BE2C (cell line): Measurements from ENCODE around the gene HYAL2.

Source experiments
- DNase-seq: peaks from one replicate; pipeline ENCODE4 v3.0.0-alpha.2; 2020
- H3K27me3 ChIP-seq: fragments of 250-450 bp; sonication (Bioruptor Pico); 2 replicates; pipeline ENCODE4 v1.5.1; 2020; ENCODE audit warnings: mild to moderate bottlenecking
- H3K36me3 ChIP-seq: fragments of 250-450 bp; sonication (Bioruptor Pico); 2 replicates; pipeline ENCODE4 v1.5.1; 2020; ENCODE audit warnings: mild to moderate bottlenecking
- H3K4me1 ChIP-seq: fragments of 250-450 bp; sonication (Bioruptor Pico); 2 replicates; pipeline ENCODE4 v1.5.1; 2020
- H3K4me3 ChIP-seq: 2 replicates; pipeline ENCODE4 v1.5.1; 2011; ENCODE audit warnings: low read depth, low read length
- H3K9me3 ChIP-seq: fragments of 250-450 bp; sonication (Bioruptor Pico); 2 replicates; pipeline ENCODE4 v1.5.1; 2020
- TF ChIP-seq, protein P1 (sequence below): IDR thresholded peaks from 2 replicates; pipeline ENCODE4 v1.5.1; 2012; ENCODE audit warnings: mild to moderate bottlenecking, low read depth, low read length

The HYAL2 gene

DNA sequence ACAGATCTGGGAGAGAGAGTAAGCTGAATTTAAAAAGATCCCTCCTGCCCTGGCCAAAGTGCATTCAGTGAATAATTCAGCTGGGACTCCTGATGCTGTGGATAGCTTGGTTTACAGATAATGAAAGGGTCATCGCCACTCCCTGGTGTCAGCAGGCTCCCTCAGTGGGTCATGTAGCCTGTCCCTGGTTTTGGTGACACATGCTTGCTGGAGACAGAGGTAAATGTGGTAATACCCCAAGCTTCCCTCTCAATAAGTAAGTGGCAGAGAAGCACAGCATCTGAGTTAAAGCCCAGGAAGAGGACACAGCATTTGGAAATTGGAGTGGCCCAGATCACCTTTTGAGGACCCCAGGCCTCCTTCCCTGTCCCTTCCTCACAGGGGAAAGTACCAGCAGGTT lies 34.9 kb upstream of the HYAL2 start:
- H3K36me3 ChIP-seq = peaks cover 14% of the 10 kb centered on the region
- TF ChIP-seq, protein P1, sequence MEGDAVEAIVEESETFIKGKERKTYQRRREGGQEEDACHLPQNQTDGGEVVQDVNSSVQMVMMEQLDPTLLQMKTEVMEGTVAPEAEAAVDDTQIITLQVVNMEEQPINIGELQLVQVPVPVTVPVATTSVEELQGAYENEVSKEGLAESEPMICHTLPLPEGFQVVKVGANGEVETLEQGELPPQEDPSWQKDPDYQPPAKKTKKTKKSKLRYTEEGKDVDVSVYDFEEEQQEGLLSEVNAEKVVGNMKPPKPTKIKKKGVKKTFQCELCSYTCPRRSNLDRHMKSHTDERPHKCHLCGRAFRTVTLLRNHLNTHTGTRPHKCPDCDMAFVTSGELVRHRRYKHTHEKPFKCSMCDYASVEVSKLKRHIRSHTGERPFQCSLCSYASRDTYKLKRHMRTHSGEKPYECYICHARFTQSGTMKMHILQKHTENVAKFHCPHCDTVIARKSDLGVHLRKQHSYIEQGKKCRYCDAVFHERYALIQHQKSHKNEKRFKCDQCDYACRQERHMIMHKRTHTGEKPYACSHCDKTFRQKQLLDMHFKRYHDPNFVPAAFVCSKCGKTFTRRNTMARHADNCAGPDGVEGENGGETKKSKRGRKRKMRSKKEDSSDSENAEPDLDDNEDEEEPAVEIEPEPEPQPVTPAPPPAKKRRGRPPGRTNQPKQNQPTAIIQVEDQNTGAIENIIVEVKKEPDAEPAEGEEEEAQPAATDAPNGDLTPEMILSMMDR = no peak
- DNase-seq = no peak

DNA sequence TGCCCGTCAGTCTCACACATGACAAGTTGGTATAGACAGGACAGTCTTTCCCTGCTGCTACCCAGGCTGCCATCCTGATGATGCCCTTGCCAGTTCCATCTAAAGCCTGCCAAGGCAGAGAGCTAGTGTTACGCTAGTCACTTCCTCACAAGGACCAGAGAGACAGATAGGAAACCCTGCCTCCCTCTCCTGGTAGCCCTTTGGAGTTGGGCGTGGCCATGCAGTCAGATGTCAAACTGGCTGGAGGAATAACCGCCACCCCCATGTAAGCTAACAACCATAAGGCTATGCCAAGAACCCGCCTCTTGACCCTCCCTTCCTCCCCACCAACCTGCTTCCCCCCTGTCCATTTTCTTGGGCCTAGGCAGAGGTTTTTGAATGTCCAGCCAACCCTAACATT lies 34.0 kb upstream of the HYAL2 start:
- no peaks in the 10 kb centered on the region for H3K4me1 ChIP-seq
- DNase-seq = no peak
- H3K4me3 ChIP-seq = peak overlapping the region; percentile 78
- peaks cover 14% of the 10 kb centered on the region for H3K36me3 ChIP-seq
- no peaks in the 10 kb centered on the region for H3K27me3 ChIP-seq
- TF ChIP-seq, protein P1 = no peak
- H3K9me3 ChIP-seq = no peaks in the 10 kb centered on the region

More for the DNA sequence above, 34.9 kb upstream of the HYAL2 start:
- no peaks in the 10 kb centered on the region for H3K9me3 ChIP-seq
- H3K27me3 ChIP-seq = no peaks in the 10 kb centered on the region
- H3K4me3 ChIP-seq = peak overlapping the region; percentile 78
- H3K4me1 ChIP-seq = no peaks in the 10 kb centered on the region

DNA sequence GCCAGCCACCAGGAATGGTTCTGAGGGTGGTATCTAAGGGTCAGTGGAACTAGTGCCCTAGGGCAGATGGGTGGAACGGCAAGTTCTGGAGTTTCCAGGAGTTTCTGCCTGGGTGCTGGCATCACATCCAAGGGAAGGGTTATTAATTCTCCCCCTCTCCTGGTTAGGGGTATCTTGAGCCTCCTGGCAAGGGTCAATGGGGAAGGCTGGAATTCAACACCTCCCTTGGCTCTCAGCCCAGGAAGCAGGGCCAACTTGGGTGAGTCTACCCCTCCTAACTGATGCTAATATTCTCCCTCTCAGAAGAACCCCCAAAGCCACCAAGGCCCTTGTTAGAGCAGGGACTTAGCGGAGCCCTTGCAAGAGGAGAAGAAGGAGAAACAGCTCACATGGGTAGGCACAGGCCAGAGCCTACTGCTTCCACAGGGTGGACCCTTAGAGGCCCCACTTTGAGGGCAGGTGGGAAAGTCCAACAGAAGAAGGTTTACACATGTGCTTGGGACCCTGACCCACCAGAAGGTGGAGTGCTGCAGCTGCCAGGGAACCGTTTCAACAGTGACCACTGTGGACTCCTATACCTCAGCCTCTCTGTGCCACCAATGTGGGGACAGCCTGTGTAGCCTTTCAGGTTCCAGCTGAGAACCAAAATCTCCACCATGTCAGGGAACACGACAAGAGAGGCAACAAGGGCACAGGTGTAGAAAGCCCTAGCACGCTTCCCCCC lies 33.4 kb upstream of the HYAL2 start:
- TF ChIP-seq, protein P1 = peak; percentile 44
- H3K4me1 ChIP-seq = peaks cover 3% of the 10 kb centered on the region; the same call in 1 of the 2 replicates
- DNase-seq = peak; percentile 36
- no peaks in the 10 kb centered on the region for H3K9me3 ChIP-seq
- peaks cover 14% of the 10 kb centered on the region for H3K36me3 ChIP-seq
- no peaks in the 10 kb centered on the region for H3K27me3 ChIP-seq
- peak overlapping the region; percentile 78 for H3K4me3 ChIP-seq

DNA sequence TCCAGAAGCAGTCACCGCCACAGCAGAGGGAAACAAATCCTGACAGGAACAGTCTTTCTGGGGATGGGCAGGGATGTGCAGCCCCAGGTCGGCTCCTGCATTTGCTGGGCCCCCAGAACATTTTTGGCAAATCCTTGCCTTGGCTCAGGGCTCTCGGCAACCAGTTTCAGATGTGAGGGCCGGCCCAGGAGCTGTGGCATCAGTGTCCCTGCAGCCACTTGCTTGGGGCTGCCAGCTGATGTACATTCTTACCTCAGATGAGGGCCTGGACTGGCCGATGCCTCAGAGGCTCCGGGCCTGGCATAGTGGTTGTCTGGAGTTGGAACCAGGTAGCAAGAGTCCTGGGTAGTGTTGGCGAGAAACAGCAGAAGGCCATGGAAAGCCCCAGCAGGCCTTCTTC lies 32.3 kb upstream of the HYAL2 start:
- peaks cover 14% of the 10 kb centered on the region for H3K36me3 ChIP-seq
- TF ChIP-seq, protein P1 = no peak

DNA sequence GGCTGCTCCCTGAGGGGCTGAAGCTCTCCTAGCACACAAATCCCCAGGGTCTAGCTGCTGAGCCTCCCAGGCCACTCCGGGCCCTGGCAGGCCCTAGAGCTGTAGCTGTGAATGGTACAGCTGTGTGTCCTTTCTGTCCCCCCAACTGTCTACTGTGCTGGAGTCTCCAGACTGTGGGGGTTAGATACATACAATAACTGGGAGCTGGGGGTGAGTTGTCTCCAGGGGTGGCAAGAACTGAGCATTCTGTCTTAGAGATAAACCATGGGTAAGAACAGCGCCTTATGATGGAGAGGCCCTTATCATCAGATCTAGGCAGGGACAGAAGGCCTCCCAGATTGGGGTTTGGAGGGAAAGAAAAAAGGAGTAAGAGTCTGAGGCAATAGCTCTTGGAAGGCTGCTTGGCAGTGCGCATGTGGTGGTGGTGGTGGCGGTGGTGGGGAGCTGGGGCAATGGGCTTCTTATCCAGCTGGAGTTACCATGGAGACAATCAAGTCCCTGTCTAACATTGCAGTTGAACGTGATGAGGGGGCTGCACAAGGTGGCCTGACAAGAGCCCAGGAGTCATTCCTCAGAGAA lies 31.7 kb upstream of the HYAL2 start:
- TF ChIP-seq, protein P1 = no peak
- no peaks in the 10 kb centered on the region for H3K9me3 ChIP-seq
- H3K27me3 ChIP-seq = no peaks in the 10 kb centered on the region
- no peak for DNase-seq
- H3K4me3 ChIP-seq = no peak overlapping the region
- peaks cover 3% of the 10 kb centered on the region; the same call in 1 of the 2 replicates for H3K4me1 ChIP-seq
- peaks cover 14% of the 10 kb centered on the region for H3K36me3 ChIP-seq

More for the DNA sequence above, 32.3 kb upstream of the HYAL2 start:
- Histone ChIP-seq H3K9me3 (no peaks in the 10 kb centered on the region), H3K4me3 (no peak overlapping the region), H3K4me1 (peaks cover 3% of the 10 kb centered on the region; the same call in 1 of the 2 replicates), H3K27me3 (no peaks in the 10 kb centered on the region)
- no peak for DNase-seq
